Psoas muscle (tissue), 8 donors: ENCODE measurements around the gene CDH1. TPM values are rescaled to one million over a fixed set of nuclear protein-coding genes. Genes with fewer than 3 reads are reported as not detected.

Experiments used
- ATAC-seq, 4 donors: fragments of 200-7000 bp; cut with Tn5 transposase; one replicate each; pipeline ENCODE4 v1.9.1; 2020; ENCODE audit warnings: moderate library complexity in 3 of 4, mild to moderate bottlenecking in 2 of 4
- DNase-seq, 2 donors: peaks; one replicate each; pipeline ENCODE4 v3.0.0-alpha.2; 2020
- H3K27ac ChIP-seq: fragments of 200-600 bp; one replicate; pipeline ENCODE4 v1.8.0; 2022
- H3K27me3 ChIP-seq, 3 donors: fragments of 200-600 bp in 1 of 3; one replicate each; pipeline versions ENCODE4 v1.6.1 to v1.8.0; 2013 to 2022; ENCODE audit warnings: low read length in 2 of 3, mild to moderate bottlenecking in 2 of 3, moderate library complexity in 1 of 3; ENCODE audit not compliant: insufficient read depth in 3 of 3
- H3K36me3 ChIP-seq, 2 donors: fragments of 200-600 bp in 1 of 2; one replicate each; pipeline versions ENCODE4 v1.6.1 to v1.8.0; 2013 to 2022; ENCODE audit warnings: low read depth in 1 of 2, mild to moderate bottlenecking in 1 of 2, moderate library complexity in 1 of 2; ENCODE audit not compliant: insufficient read depth in 1 of 2
- H3K4me1 ChIP-seq: fragments of 200-600 bp; one replicate; pipeline ENCODE4 v1.8.0; 2022
- H3K4me3 ChIP-seq: fragments of 200-600 bp; one replicate; pipeline ENCODE4 v1.8.0; 2022; ENCODE audit warnings: mild to moderate bottlenecking
- H3K9me3 ChIP-seq: fragments of 200-600 bp; one replicate; pipeline ENCODE4 v1.8.0; 2022
- WGBS, 3 donors: extraction: QIAGEN DNeasy Blood & Tissue Kit; methylation state at CpG; one replicate each; pipeline versions ENCODE4 v1.1.6 to v1.1.7; 2013; 5-methylcytosine and 5-hydroxymethylcytosine counted together
- intact Hi-C, 2 donors: fragments of 100-400 bp; cut with DNase I; formaldehyde crosslinking; loops; one replicate each; pipeline versions ENCODE4 v1.11.0 to v1.14.2; 2022
- polyA plus RNA-seq, 3 donors: library from polyadenylated mRNA; stranded (reverse); fragments of 200-250 nt; gene quantifications; one replicate each; pipeline ENCODE4 v1.2.3, GENCODE V29; 2013
- total RNA-seq, 4 donors: library from RNA; stranded (reverse); fragmentation: NEBNext Ultra II Directional in 2 of 4; extraction: Animal tissue kit (Norgen Biotek cat#: 25700) in 2 of 4; gene quantifications; one replicate each; pipeline versions ENCODE4 v1.2.1 to v1.2.4, GENCODE V29; 2021 to 2023
- TF ChIP-seq, protein P1 (sequence below): fragments of 200-600 bp; IDR thresholded peaks from one replicate; pipeline ENCODE4 v1.8.0; 2022; ENCODE audit warnings: antibody characterized with exemption
- donor health status: healthy with polysubstance abuse.
- donor health status: DM: no; HTN: no; CAD: no; lungs with moderate emphysema.
- donor health status: Bipolar disorder and iron deficiency.
- donor health status: healthy.
- donor health status: DM: yes; HTN: yes; CAD: no.
- donor health status: DM: no; HTN: no; CAD: no.
- donor health status: DM: no; HTN: no; CAD: no.
- donor health status: DM: yes; HTN: yes; CAD: no.

CDH1 gene
- total and polyA plus RNA-seq, 7 donors: 0.04 to 0.63 (median 0.09) TPM; not detected in 2

DNA sequence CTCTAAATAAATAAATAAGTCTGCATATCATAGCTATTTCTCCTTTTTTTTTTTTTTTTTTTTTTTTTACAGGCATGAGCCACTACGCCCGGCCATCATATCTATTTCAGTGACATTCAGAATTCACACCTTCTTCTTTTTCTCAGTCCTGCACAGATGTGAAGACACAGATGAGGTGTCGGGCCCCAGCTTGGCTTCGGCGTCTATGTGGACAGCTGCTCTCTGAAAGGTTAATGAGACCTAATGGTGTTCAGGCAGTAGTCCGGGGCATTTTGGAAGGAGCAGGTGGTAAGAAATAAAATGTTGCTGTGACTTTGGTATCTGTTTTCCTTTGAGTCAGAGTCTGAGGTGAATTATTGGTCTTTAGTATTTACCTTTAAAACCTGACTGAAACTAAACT, 129.8 kb downstream of the CDH1 start:
- Histone ChIP-seq H3K4me3 (no peak overlapping the region), H3K36me3 (peaks cover 4 to 73% of the 10 kb centered on the region in 2 donors), H3K9me3 (no peaks in the 10 kb centered on the region), H3K27ac (no peak overlapping the region), H3K27me3 (no peaks in the 10 kb centered on the region), H3K4me1 (no peaks in the 10 kb centered on the region)
- whole genome bisulfite sequencing, 3 donors: 66 to 85% (median 72%) methylated on average over 6 of the region's 6 CpGs
- ATAC-seq (no peak), DNase-seq (no peak)
- TF ChIP-seq, protein P1, sequence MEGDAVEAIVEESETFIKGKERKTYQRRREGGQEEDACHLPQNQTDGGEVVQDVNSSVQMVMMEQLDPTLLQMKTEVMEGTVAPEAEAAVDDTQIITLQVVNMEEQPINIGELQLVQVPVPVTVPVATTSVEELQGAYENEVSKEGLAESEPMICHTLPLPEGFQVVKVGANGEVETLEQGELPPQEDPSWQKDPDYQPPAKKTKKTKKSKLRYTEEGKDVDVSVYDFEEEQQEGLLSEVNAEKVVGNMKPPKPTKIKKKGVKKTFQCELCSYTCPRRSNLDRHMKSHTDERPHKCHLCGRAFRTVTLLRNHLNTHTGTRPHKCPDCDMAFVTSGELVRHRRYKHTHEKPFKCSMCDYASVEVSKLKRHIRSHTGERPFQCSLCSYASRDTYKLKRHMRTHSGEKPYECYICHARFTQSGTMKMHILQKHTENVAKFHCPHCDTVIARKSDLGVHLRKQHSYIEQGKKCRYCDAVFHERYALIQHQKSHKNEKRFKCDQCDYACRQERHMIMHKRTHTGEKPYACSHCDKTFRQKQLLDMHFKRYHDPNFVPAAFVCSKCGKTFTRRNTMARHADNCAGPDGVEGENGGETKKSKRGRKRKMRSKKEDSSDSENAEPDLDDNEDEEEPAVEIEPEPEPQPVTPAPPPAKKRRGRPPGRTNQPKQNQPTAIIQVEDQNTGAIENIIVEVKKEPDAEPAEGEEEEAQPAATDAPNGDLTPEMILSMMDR: no peak
- intact Hi-C loops: no loop called here

DNA sequence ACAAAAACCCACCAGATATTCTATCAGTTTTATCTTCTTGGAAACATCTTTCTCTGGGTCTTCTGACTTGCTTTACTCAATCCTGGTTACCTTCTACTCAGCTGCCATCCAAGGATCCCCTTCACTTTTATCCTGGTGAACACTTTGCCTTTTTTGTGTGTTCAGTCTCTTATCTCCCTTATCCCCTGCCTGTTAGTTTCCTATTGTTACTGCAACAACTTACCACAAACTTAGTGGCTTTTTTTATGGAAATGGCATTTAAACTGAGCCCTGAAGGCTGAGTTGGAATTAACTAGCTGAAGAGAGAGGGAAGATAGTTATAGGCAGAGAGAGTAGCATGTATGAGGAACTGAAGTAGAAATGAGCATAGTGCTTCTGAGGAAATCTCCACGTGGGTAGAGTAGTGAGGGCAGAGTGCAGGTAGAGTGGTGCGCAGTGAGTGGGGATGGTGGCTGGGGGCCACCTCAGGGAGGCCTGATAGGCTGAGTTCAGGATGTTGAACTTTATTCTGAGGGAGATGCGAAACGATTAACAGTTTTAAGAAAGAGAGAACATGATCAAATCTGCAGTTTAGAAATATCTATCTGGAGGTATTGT, 132.5 kb downstream of the CDH1 start:
- TF ChIP-seq, protein P1: no peak
- no peak overlapping the region for H3K27ac ChIP-seq
- H3K9me3 ChIP-seq: no peaks in the 10 kb centered on the region
- H3K36me3 ChIP-seq: peaks cover 4 to 64% of the 10 kb centered on the region in 2 donors
- H3K27me3 ChIP-seq: no peaks in the 10 kb centered on the region
- intact Hi-C loops: no loop called here
- no peak overlapping the region for H3K4me3 ChIP-seq
- ATAC-seq (no peak), DNase-seq (no peak)
- WGBS, 3 donors: 85 to 87% (median 85%) methylated on average over 4 of the region's 4 CpGs
- H3K4me1 ChIP-seq: no peaks in the 10 kb centered on the region

DNA sequence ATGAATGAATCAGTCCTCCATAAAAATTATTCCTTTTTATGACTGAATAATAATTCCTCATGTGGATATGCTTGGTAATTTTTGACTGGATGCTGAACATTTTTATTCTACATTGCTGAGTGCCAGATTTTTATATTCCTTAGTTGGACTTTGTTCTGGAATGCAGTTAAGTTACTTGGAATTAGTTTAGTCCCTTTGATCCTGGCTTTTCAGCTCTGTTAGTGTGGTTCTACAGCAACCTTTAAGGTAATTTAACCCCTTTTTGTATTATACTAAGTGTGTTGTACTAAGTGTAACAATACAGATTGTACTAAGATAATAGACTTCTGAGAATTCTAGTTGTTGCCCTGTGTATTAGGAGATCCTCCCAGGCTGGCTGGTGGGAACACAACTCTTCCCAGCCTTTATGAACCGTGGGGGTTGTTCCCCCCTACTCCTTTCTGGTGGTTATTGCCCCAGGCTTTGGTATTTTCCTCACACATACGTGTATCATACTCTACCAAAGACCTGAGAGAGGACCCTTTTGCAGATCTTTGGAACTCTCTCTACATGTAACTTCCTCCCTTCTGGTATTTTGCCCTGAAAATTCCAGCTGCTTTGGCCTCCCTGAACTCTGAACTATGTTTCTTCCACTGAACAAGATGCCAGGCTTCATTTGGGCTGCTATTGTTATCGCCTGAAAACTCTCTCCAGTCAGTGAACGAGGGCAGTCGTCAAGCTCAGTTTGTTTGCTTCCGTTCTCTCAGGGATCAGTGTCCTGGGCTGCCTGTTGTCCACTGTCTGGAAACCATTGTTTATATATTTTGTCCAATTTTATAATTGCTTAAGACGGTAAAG, 136.8 kb downstream of the CDH1 start:
- H3K27ac ChIP-seq: no peak overlapping the region
- no peaks in the 10 kb centered on the region for H3K27me3 ChIP-seq
- peaks cover 6 to 78% of the 10 kb centered on the region in 2 donors for H3K36me3 ChIP-seq
- no peak for DNase-seq
- ATAC-seq: no peak
- no peaks in the 10 kb centered on the region for H3K9me3 ChIP-seq
- TF ChIP-seq, protein P1: no peak
- intact Hi-C loops: no loop called here
- H3K4me1 ChIP-seq: no peaks in the 10 kb centered on the region
- H3K4me3 ChIP-seq: no peak overlapping the region
- WGBS, 3 donors: 86 to 87% (median 86%) methylated on average over 7 of the region's 7 CpGs

DNA sequence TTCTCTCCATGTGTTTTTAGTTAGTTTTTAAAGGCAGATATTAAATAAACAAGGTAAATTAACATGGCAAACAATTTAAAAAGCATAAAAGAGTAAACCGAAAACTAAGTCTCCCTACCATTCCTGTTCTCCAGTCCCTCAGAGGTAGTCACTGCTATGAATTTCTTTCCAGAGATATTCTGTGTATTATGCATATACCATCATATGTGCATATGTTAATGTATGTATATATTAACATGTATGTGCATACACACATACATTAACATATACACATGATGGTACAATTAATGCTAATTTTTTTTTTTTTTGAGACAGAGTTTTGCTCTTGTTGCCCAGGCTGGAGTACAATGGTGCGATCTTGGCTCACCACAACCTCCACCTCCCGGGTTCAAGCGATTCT, 138.8 kb downstream of the CDH1 start:
- Histone ChIP-seq H3K9me3 (no peaks in the 10 kb centered on the region), H3K27me3 (no peaks in the 10 kb centered on the region), H3K36me3 (peaks cover 2 to 80% of the 10 kb centered on the region in 2 donors), H3K27ac (no peak overlapping the region), H3K4me1 (no peaks in the 10 kb centered on the region), H3K4me3 (no peak overlapping the region)
- no peak for DNase-seq
- no peak for ATAC-seq
- WGBS, 3 donors: 92 to 98% (median 98%) methylated on average over 2 to 4 of the region's 4 CpGs
- intact Hi-C loops: no loop called here
- TF ChIP-seq, protein P1: no peak
